Measurements from ENCODE around the gene POU2F1. TPM values are rescaled to one million over a fixed set of nuclear protein-coding genes. Genes with fewer than 3 reads are reported as not detected.

The POU2F1 gene
- total and polyA plus RNA-seq, 2 donors, result 2.6 to 4.1 TPM

DNA sequence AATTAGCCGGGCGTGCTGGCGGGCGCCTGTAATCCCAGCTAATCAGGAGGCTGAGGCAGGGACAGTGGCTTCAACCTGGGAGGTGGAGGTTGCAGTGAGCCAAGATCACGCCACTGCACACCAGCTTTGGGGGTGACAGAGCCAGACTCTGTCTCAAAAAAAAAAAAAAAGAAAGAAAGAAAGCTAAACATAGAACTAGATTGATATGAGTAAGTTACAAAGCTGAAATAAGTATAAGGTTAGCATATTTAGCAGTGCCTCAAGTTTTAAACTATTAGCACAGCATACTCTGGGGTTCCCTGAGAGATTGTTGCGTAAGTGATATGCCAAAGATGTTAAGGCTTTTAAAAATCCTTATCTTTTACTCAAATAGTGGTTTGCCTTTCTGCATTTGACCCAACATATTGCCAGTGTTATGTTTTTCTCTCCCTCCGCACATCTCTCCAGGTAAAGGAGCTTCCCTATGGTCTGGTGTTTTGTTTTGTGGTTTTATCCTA is 171.6 kb downstream of the POU2F1 start:
- DNase-seq (ENCODE audit: low read depth in 6 of 9, low spot score in 9 of 9), result no peak
- WGBS, result 98% methylated on average over 7 of the region's 7 CpGs
- H3K4me3 ChIP-seq (ENCODE audit: low read length in 2 of 2), result no peak overlapping the region

GRCh38 chr1:167400359-167400953 is 179.8 kb downstream of the POU2F1 start:
- no peak overlapping the region for H3K27ac ChIP-seq (ENCODE audit: low read depth in 1 of 2, low read length in 1 of 2)
- DNase-seq (ENCODE audit: low read depth in 6 of 9, low spot score in 9 of 9), result no peak
- H3K9me3 ChIP-seq (ENCODE audit: control insufficient read depth in 2 of 2, insufficient read depth in 1 of 2, low read length in 1 of 2), result no peaks in the 10 kb centered on the region
- H3K27me3 ChIP-seq (ENCODE audit: control insufficient read depth in 2 of 2, insufficient read depth in 1 of 2, low read length in 1 of 2), result no peaks in the 10 kb centered on the region
- H3K4me1 ChIP-seq (ENCODE audit: control insufficient read depth in 2 of 2, insufficient read depth in 2 of 2, low read length in 2 of 2), result no peaks in the 10 kb centered on the region
- WGBS, result 93% methylated on average over 2 of the region's 2 CpGs
- H3K36me3 ChIP-seq (ENCODE audit: control insufficient read depth in 2 of 2, insufficient read depth in 2 of 2, low read length in 1 of 2), result peaks cover 22 to 32% of the 10 kb centered on the region in 2 donors
- H3K4me3 ChIP-seq (ENCODE audit: low read length in 2 of 2), result no peak overlapping the region

More for the DNA sequence above, 171.6 kb downstream of the POU2F1 start:
- Histone ChIP-seq H3K4me1 (ENCODE audit: control insufficient read depth in 2 of 2, insufficient read depth in 2 of 2, low read length in 2 of 2) (no peaks in the 10 kb centered on the region), H3K27ac (ENCODE audit: low read depth in 1 of 2, low read length in 1 of 2) (no peak overlapping the region), H3K36me3 (ENCODE audit: control insufficient read depth in 2 of 2, insufficient read depth in 2 of 2, low read length in 1 of 2) (peaks cover 7 to 18% of the 10 kb centered on the region in 2 donors), H3K9me3 (ENCODE audit: control insufficient read depth in 2 of 2, insufficient read depth in 1 of 2, low read length in 1 of 2) (no peaks in the 10 kb centered on the region), H3K27me3 (ENCODE audit: control insufficient read depth in 2 of 2, insufficient read depth in 1 of 2, low read length in 1 of 2) (no peaks in the 10 kb centered on the region)

DNA sequence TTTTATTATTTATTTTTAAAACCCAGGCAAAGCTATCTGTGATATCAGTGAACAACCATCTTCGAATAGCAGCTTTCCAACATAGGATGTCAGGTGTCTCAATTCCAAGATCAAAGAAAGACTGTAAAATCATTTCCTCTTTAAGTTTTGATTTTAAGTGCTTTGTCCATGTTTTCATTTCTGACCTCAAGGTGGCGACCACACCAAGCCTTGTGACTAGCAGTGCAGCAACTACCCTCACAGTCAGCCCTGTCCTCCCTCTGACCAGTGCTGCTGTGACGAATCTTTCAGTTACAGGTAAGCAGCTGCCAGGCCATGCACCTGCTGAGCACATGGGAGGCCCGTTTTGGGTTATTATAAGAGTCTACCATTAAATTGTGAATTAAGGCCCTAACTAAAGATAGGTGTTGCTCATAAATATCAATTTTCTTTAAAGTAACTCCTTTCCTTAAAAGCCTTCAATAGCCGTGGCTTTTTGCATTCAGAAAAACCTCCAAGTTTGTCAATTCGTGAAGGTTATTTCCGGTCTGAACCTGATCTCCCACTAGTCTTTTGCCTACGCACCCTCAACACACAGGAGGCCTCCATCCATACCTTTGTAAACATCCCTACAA is 180.7 kb downstream of the POU2F1 start:
- peak in 8 of 9 donors; percentile 9 to 51 (median 22) for DNase-seq (ENCODE audit: low read depth in 6 of 9, low spot score in 9 of 9)
- WGBS, result 77% methylated on average over 8 of the region's 8 CpGs
- H3K36me3 ChIP-seq (ENCODE audit: control insufficient read depth in 2 of 2, insufficient read depth in 2 of 2, low read length in 1 of 2), result peaks cover 22 to 35% of the 10 kb centered on the region in 2 donors
- no peak overlapping the region for H3K27ac ChIP-seq (ENCODE audit: low read depth in 1 of 2, low read length in 1 of 2)
- H3K9me3 ChIP-seq (ENCODE audit: control insufficient read depth in 2 of 2, insufficient read depth in 1 of 2, low read length in 1 of 2), result no peaks in the 10 kb centered on the region
- no peak overlapping the region for H3K4me3 ChIP-seq (ENCODE audit: low read length in 2 of 2)
- no peaks in the 10 kb centered on the region for H3K27me3 ChIP-seq (ENCODE audit: control insufficient read depth in 2 of 2, insufficient read depth in 1 of 2, low read length in 1 of 2)
- H3K4me1 ChIP-seq (ENCODE audit: control insufficient read depth in 2 of 2, insufficient read depth in 2 of 2, low read length in 2 of 2), result no peaks in the 10 kb centered on the region

DNA sequence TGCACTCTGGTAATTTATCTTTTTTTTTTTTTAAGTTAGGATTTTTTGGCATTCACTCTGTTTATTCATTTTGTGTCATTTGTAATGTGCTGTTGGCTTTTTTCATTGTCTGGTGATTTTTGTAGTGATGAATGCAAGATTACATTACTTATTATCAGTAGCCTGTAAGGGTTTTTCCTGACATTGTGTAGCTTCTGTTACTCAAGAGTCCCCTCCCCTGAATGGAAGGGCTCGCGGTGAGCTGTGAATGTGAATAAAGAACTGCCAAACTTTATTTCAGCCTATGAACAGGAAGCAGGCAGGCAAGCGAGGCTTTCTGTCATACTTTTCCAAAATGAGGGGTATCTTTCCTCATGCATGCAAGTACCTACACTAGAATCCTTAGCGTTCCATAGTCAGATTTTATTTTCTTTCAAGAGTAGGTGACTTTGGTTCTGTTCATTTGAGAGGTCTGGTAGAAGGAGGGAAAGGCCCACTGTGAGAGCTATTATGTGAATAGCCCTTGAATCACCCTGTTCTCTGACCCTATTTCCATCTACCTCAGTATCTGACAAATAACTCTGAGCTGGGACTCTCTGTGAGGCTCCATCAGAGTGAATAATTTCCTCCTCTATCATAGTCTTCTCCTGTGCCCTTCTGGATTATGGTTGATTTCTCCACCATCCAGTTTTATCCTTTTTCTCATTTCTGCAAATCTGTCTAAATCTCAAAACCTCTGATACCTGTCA is 183.6 kb downstream of the POU2F1 start:
- H3K4me1 ChIP-seq (ENCODE audit: control insufficient read depth in 2 of 2, insufficient read depth in 2 of 2, low read length in 2 of 2), result no peaks in the 10 kb centered on the region
- 95% methylated on average over 4 of the region's 4 CpGs for WGBS
- H3K4me3 ChIP-seq (ENCODE audit: low read length in 2 of 2), result no peak overlapping the region
- H3K36me3 ChIP-seq (ENCODE audit: control insufficient read depth in 2 of 2, insufficient read depth in 2 of 2, low read length in 1 of 2), result peaks cover 10 to 18% of the 10 kb centered on the region in 2 donors
- DNase-seq (ENCODE audit: low read depth in 6 of 9, low spot score in 9 of 9), result no peak
- H3K27me3 ChIP-seq (ENCODE audit: control insufficient read depth in 2 of 2, insufficient read depth in 1 of 2, low read length in 1 of 2), result no peaks in the 10 kb centered on the region
- H3K9me3 ChIP-seq (ENCODE audit: control insufficient read depth in 2 of 2, insufficient read depth in 1 of 2, low read length in 1 of 2), result no peaks in the 10 kb centered on the region
- H3K27ac ChIP-seq (ENCODE audit: low read depth in 1 of 2, low read length in 1 of 2), result no peak overlapping the region

DNA sequence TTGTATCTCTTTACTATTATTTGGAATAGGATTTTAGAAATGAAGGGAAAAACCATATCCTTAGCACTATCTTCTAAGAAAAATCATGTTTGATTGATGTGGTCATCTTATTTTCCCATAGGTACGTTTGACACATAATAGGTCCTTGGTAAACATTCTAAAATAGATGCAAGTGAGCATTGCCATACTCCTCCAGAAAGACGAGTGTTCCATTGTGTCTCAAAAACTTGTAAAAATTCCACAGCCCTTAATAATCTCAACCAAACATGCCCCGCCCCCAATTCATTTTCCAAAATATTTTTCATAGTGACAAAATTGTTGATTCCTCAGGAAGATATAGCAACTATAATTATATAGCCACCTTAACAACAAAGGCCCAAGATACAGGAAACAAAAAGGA is 184.2 kb downstream of the POU2F1 start:
- no peaks in the 10 kb centered on the region for H3K4me1 ChIP-seq (ENCODE audit: control insufficient read depth in 2 of 2, insufficient read depth in 2 of 2, low read length in 2 of 2)
- no peak overlapping the region for H3K4me3 ChIP-seq (ENCODE audit: low read length in 2 of 2)
- H3K27ac ChIP-seq (ENCODE audit: low read depth in 1 of 2, low read length in 1 of 2), result no peak overlapping the region
- H3K9me3 ChIP-seq (ENCODE audit: control insufficient read depth in 2 of 2, insufficient read depth in 1 of 2, low read length in 1 of 2), result no peaks in the 10 kb centered on the region
- DNase-seq (ENCODE audit: low read depth in 6 of 9, low spot score in 9 of 9), result no peak
- H3K36me3 ChIP-seq (ENCODE audit: control insufficient read depth in 2 of 2, insufficient read depth in 2 of 2, low read length in 1 of 2), result peaks cover 5 to 13% of the 10 kb centered on the region in 2 donors
- H3K27me3 ChIP-seq (ENCODE audit: control insufficient read depth in 2 of 2, insufficient read depth in 1 of 2, low read length in 1 of 2), result no peaks in the 10 kb centered on the region
- WGBS, result 89% methylated on average over 3 of the region's 3 CpGs

- Histone ChIP-seq H3K27ac (ENCODE audit: low read depth in 1 of 2, low read length in 1 of 2) (no peak overlapping the region), H3K27me3 (ENCODE audit: control insufficient read depth in 2 of 2, insufficient read depth in 1 of 2, low read length in 1 of 2) (no peaks in the 10 kb centered on the region), H3K36me3 (ENCODE audit: control insufficient read depth in 2 of 2, insufficient read depth in 2 of 2, low read length in 1 of 2) (peaks cover 7 to 21% of the 10 kb centered on the region in 2 donors), H3K4me1 (ENCODE audit: control insufficient read depth in 2 of 2, insufficient read depth in 2 of 2, low read length in 2 of 2) (no peaks in the 10 kb centered on the region), H3K9me3 (ENCODE audit: control insufficient read depth in 2 of 2, insufficient read depth in 1 of 2, low read length in 1 of 2) (no peaks in the 10 kb centered on the region), H3K4me3 (ENCODE audit: low read length in 2 of 2) (no peak overlapping the region)
- DNase-seq (ENCODE audit: low read depth in 6 of 9, low spot score in 9 of 9), result no peak
- 100% methylated on average over 1 of the region's 1 CpG for WGBS
Observed at GRCh38 chr1:167408355-167408754, 187.7 kb downstream of the POU2F1 start.

DNA sequence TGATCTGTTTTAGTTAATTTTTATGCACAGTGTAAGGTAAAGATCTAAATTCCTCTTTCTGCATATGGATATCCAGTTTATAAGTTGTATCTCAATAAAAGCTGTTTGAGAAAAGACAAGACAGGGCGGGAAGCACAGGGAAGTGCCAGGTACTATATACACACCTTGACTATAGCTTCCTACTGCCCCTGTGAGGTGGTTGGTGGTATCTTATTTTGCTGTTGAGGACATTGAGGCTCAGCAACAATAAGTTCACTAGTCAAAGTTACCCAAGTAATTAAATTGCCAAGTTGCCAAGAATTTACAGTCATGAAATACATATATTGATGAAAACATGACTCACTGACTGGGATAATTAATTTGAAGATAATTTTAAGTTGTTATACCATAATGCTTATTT is 188.5 kb downstream of the POU2F1 start:
- Histone ChIP-seq H3K9me3 (ENCODE audit: control insufficient read depth in 2 of 2, insufficient read depth in 1 of 2, low read length in 1 of 2) (no peaks in the 10 kb centered on the region), H3K36me3 (ENCODE audit: control insufficient read depth in 2 of 2, insufficient read depth in 2 of 2, low read length in 1 of 2) (peaks cover 7 to 24% of the 10 kb centered on the region in 2 donors), H3K4me1 (ENCODE audit: control insufficient read depth in 2 of 2, insufficient read depth in 2 of 2, low read length in 2 of 2) (no peaks in the 10 kb centered on the region), H3K27me3 (ENCODE audit: control insufficient read depth in 2 of 2, insufficient read depth in 1 of 2, low read length in 1 of 2) (no peaks in the 10 kb centered on the region), H3K4me3 (ENCODE audit: low read length in 2 of 2) (no peak overlapping the region), H3K27ac (ENCODE audit: low read depth in 1 of 2, low read length in 1 of 2) (no peak overlapping the region)
- DNase-seq (ENCODE audit: low read depth in 6 of 9, low spot score in 9 of 9), result no peak
- 97% methylated on average over 1 of the region's 1 CpG for WGBS

- H3K9me3 ChIP-seq (ENCODE audit: control insufficient read depth in 2 of 2, insufficient read depth in 1 of 2, low read length in 1 of 2), result no peaks in the 10 kb centered on the region
- no peak overlapping the region for H3K4me3 ChIP-seq (ENCODE audit: low read length in 2 of 2)
- DNase-seq (ENCODE audit: low read depth in 6 of 9, low spot score in 9 of 9), result no peak
- peaks cover 17 to 29% of the 10 kb centered on the region in 2 donors for H3K36me3 ChIP-seq (ENCODE audit: control insufficient read depth in 2 of 2, insufficient read depth in 2 of 2, low read length in 1 of 2)
- H3K4me1 ChIP-seq (ENCODE audit: control insufficient read depth in 2 of 2, insufficient read depth in 2 of 2, low read length in 2 of 2), result no peaks in the 10 kb centered on the region
- no peak overlapping the region for H3K27ac ChIP-seq (ENCODE audit: low read depth in 1 of 2, low read length in 1 of 2)
- H3K27me3 ChIP-seq (ENCODE audit: control insufficient read depth in 2 of 2, insufficient read depth in 1 of 2, low read length in 1 of 2), result no peaks in the 10 kb centered on the region
- 97% methylated on average over 4 of the region's 4 CpGs for WGBS
Observed at GRCh38 chr1:167412072-167412471, 191.4 kb downstream of the POU2F1 start.

- no peaks in the 10 kb centered on the region for H3K27me3 ChIP-seq (ENCODE audit: control insufficient read depth in 2 of 2, insufficient read depth in 1 of 2, low read length in 1 of 2)
- peaks cover 17 to 32% of the 10 kb centered on the region in 2 donors for H3K36me3 ChIP-seq (ENCODE audit: control insufficient read depth in 2 of 2, insufficient read depth in 2 of 2, low read length in 1 of 2)
- no peak overlapping the region for H3K4me3 ChIP-seq (ENCODE audit: low read length in 2 of 2)
- H3K9me3 ChIP-seq (ENCODE audit: control insufficient read depth in 2 of 2, insufficient read depth in 1 of 2, low read length in 1 of 2), result no peaks in the 10 kb centered on the region
- DNase-seq (ENCODE audit: low read depth in 6 of 9, low spot score in 9 of 9), result no peak
- H3K4me1 ChIP-seq (ENCODE audit: control insufficient read depth in 2 of 2, insufficient read depth in 2 of 2, low read length in 2 of 2), result no peaks in the 10 kb centered on the region
- no peak overlapping the region for H3K27ac ChIP-seq (ENCODE audit: low read depth in 1 of 2, low read length in 1 of 2)
- WGBS, result 86% methylated on average over 5 of the region's 5 CpGs
Observed at GRCh38 chr1:167412920-167413319, 192.2 kb downstream of the POU2F1 start.

Data from thymus (tissue), 11 donors.